Transverse colon (tissue), 4 donors: ENCODE results near the gene FAM8A1. TPM values are rescaled to one million over a fixed set of nuclear protein-coding genes. Genes with fewer than 3 reads are reported as not detected.
"Not testable (repeated sequence)": the region's sequence is repeated elsewhere in the genome, so short reads cannot be mapped to it uniquely, and the experiment has no call there.

ENCODE experiments used
- DNase-seq: peaks from one replicate; pipeline ENCODE4 v3.0.0-alpha.2; 2019
- H3K27ac ChIP-seq, 4 donors: fragments of 200-600 bp; sonication (generic); 2 replicates each; pipeline ENCODE4 v1.5.1; 2016 to 2018; ENCODE audit warnings: inconsistent platforms in 4 of 4
- H3K27me3 ChIP-seq: fragments of 200-600 bp; sonication (generic); 2 replicates; pipeline ENCODE4 v1.5.1; 2017; ENCODE audit warnings: inconsistent platforms
- H3K36me3 ChIP-seq, 4 donors: fragments of 200-600 bp; sonication (generic); 2 replicates each; pipeline ENCODE4 v1.5.1; 2017 to 2019; ENCODE audit warnings: inconsistent platforms in 4 of 4
- H3K4me1 ChIP-seq, 4 donors: fragments of 200-600 bp; sonication (generic); 2 replicates each; pipeline ENCODE4 v1.5.1; 2017 to 2020; ENCODE audit warnings: inconsistent platforms in 4 of 4
- H3K4me3 ChIP-seq, 4 donors: fragments of 200-600 bp; sonication (generic); 1 replicate in 1 of 4; 2 replicates in 3 of 4; pipeline versions ENCODE4 v1.5.1 to v1.6.1; 2017 to 2019; ENCODE audit warnings: inconsistent platforms in 4 of 4
- H3K9me3 ChIP-seq, 2 donors: fragments of 200-600 bp; sonication (generic); 2 replicates each; pipeline ENCODE4 v1.5.1; 2017 to 2019; ENCODE audit warnings: inconsistent platforms in 2 of 2
- EP300 ChIP-seq: sonication (generic); formaldehyde crosslinking; IDR thresholded peaks from one replicate; pipeline ENCODE4 v1.6.1; 2017; ENCODE audit warnings: antibody characterized with exemption, low read depth
- POLR2A ChIP-seq: fragments of 450-650 bp; IDR thresholded peaks from one replicate; pipeline ENCODE4 v1.6.1; 2016; ENCODE audit warnings: antibody characterized with exemption, mild to moderate bottlenecking, moderate library complexity
- POLR2AphosphoS5 ChIP-seq, 3 donors: sonication (generic); formaldehyde crosslinking; IDR thresholded peaks; one replicate each; pipeline ENCODE4 v1.6.1; 2016; ENCODE audit warnings: antibody characterized with exemption in 3 of 3
- WGBS, 2 donors: methylation state at CpG; one replicate each; pipeline ENCODE4 v1.1.5; 2018; ENCODE audit warnings: low coverage in 1 of 2; 5-methylcytosine and 5-hydroxymethylcytosine counted together
- in situ Hi-C, 4 donors: fragments of 200-750 bp; cut with MboI; loops; one replicate each; pipeline versions ENCODE4 v1.15.0 to v1.15.1; 2017; ENCODE audit warnings: low sequenced_read_pairs in 3 of 4, low pct_ligation_motif_present in 1 of 4, low pct_unique_long_range_greater_than_20kb in 1 of 4
- intact Hi-C: fragments of 100-400 bp; cut with DNase I; formaldehyde crosslinking; loops from one replicate; pipeline ENCODE4 v1.15.1; 2023; ENCODE audit warnings: low total_unique reads
- total RNA-seq, 4 donors: library from RNA; depleted of rRNA; stranded (reverse); fragments of >200 nt; gene quantifications; one replicate each; pipeline ENCODE4 v1.1.0, GENCODE V29; 2016
- TF ChIP-seq, protein P1 (sequence below), 5 experiments: fragments of 200-600 bp in 3 of 5; fragments of 450-650 bp in 2 of 5; sonication (generic) in 3 of 5; IDR thresholded peaks; 1 replicate in 2 of 5; 2 replicates in 3 of 5; pipeline ENCODE4 v1.5.1; 2016 to 2017; ENCODE audit warnings: antibody characterized with exemption in 5 of 5, inconsistent platforms in 3 of 5, mild to moderate bottlenecking in 2 of 5, moderate library complexity in 1 of 5

Gene FAM8A1
- total RNA-seq, 4 donors from 2014 or later = 8.8 to 60.8 (median 49.9) TPM

DNA sequence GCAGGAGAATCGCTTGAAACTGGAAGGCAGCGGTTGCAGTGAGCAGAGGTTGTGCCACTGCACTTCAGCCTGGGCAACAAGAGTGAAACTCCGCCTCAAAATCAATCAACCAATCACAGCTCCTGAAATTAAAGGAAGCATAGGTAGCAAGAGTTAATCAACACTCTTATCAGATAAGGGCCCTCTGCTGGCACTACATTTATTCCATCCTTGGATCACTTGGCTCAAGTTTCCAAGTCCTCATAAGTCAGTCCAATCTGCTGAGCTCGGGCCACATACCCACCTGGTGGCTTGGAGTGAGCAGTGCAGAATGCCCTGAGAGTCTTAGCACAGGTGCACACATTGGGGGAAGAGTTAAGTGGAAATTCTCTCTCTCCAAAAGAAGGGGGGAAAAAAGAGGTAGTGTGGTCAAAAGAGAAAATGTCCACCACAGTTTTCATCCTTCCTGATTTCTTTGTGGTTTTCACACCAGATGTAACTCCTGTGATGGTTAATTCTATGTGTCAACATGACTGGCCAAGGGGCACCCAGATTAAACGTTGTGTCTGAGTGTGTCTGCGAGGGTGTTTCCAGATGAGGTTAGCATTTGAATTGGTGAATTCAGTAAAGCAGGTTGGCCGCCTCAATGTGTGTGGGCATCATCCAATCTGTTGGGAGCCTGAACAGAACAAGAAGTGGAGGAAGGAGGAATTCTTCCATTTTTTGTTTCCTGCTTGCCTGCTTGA lies 14.2 kb upstream of the FAM8A1 start:
- in situ Hi-C loops = loop anchor here in 3 of 4 donors (5.0 to 25.0 kb wide), 6 partner anchors 226 to 551 kb away; partner anchors contain the start of genes NHLRC1 (in 1 of the 3) and RBM24 (in 1 of the 3)
- Histone ChIP-seq H3K9me3 (no peaks in the 10 kb centered on the region), H3K36me3 (no peaks in the 10 kb centered on the region), H3K4me1 (peaks cover 5 to 38% (median 18%) of the 10 kb centered on the region in 4 donors), H3K27ac (peak overlapping the region in 1 of 4 donors; percentile 13), H3K27me3 (no peaks in the 10 kb centered on the region), H3K4me3 (no peak overlapping the region)
- 73 to 74% methylated on average over 7 of the region's 7 CpGs for WGBS, 2 donors
- intact Hi-C loops = loop anchor here (10.0 kb wide), 1 partner anchor 111 kb away; no protein-coding TSS in a partner anchor
- DNase-seq = no peak
- TF ChIP-seq, protein P1, sequence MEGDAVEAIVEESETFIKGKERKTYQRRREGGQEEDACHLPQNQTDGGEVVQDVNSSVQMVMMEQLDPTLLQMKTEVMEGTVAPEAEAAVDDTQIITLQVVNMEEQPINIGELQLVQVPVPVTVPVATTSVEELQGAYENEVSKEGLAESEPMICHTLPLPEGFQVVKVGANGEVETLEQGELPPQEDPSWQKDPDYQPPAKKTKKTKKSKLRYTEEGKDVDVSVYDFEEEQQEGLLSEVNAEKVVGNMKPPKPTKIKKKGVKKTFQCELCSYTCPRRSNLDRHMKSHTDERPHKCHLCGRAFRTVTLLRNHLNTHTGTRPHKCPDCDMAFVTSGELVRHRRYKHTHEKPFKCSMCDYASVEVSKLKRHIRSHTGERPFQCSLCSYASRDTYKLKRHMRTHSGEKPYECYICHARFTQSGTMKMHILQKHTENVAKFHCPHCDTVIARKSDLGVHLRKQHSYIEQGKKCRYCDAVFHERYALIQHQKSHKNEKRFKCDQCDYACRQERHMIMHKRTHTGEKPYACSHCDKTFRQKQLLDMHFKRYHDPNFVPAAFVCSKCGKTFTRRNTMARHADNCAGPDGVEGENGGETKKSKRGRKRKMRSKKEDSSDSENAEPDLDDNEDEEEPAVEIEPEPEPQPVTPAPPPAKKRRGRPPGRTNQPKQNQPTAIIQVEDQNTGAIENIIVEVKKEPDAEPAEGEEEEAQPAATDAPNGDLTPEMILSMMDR (IDR thresholded peaks at IDR 0.05) = peak in 4 of 5 experiments; percentile 29 to 66 (median 44)
- TF ChIP-seq EP300 = no peak

DNA sequence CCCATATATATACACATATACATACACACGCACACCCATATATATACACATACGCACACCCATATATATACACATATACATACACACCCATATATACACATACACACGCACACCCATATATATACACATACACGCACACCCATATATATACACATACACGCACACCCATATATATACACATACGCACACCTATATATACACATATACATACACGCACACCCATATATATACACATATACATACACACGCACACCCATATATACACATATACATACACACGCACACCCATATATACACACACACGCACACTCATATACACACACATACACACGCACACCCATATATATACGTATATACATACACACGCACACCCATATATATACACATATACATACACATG lies 13.5 kb upstream of the FAM8A1 start:
- 88 to 92% methylated on average over 13 of the region's 13 CpGs for WGBS, 2 donors

DNA sequence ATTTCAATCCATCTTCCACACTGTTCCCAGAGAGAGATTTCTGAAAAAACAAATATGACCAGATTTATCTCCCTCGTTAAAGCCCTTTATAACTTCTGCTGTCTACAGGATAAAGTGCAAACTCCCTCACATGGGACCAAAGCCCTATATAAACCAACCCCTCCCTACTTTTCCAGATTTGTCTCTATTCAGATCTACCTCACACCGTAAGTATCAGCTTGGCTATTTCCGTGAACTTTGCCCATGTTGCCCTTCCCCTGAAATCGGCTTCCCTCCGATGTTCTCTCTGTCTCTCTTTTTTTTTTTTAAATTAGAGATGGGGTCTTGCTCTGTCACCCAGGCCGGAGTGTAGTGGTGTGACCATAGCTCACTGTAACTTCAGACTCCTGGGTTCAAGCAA lies 12.1 kb upstream of the FAM8A1 start:
- H3K27ac ChIP-seq = peak overlapping the region; percentile 16 to 71 (median 62)
- H3K9me3 ChIP-seq = no peaks in the 10 kb centered on the region
- H3K4me1 ChIP-seq = peaks cover 5 to 38% (median 18%) of the 10 kb centered on the region in 4 donors
- no peaks in the 10 kb centered on the region for H3K27me3 ChIP-seq
- no peak for DNase-seq
- intact Hi-C loops = loop anchor here (10.0 kb wide), 1 partner anchor 113 kb away; no protein-coding TSS in a partner anchor
- H3K4me3 ChIP-seq = no peak overlapping the region
- in situ Hi-C loops = loop anchor here in 3 of 4 donors (5.0 to 25.0 kb wide), 6 partner anchors 224 to 549 kb away; partner anchors contain the start of genes NHLRC1 (in 1 of the 3) and RBM24 (in 1 of the 3)
- TF ChIP-seq, protein P1 (IDR thresholded peaks at IDR 0.05) = no peak
- TF ChIP-seq POLR2AphosphoS5 (IDR thresholded peaks at IDR 0.05) (peak in 1 of 3 donors; percentile 12), EP300 (no peak)
- 64 to 71% methylated on average over 5 to 6 of the region's 6 CpGs for WGBS, 2 donors
- no peaks in the 10 kb centered on the region for H3K36me3 ChIP-seq

More for the DNA sequence above, 13.5 kb upstream of the FAM8A1 start:
- in situ Hi-C loops (loop anchor here in 3 of 4 donors (5.0 to 25.0 kb wide), 6 partner anchors 226 to 551 kb away; partner anchors contain the start of genes NHLRC1 (in 1 of the 3) and RBM24 (in 1 of the 3)), intact Hi-C loops (loop anchor here (10.0 kb wide), 1 partner anchor 112 kb away; no protein-coding TSS in a partner anchor)
- H3K27me3 ChIP-seq, H3K27ac ChIP-seq, H3K4me3 ChIP-seq, H3K36me3 ChIP-seq, DNase-seq, H3K9me3 ChIP-seq: not testable (repeated sequence)
- H3K4me1 ChIP-seq = peaks cover 5 to 38% (median 18%) of the 10 kb centered on the region in 4 donors

DNA sequence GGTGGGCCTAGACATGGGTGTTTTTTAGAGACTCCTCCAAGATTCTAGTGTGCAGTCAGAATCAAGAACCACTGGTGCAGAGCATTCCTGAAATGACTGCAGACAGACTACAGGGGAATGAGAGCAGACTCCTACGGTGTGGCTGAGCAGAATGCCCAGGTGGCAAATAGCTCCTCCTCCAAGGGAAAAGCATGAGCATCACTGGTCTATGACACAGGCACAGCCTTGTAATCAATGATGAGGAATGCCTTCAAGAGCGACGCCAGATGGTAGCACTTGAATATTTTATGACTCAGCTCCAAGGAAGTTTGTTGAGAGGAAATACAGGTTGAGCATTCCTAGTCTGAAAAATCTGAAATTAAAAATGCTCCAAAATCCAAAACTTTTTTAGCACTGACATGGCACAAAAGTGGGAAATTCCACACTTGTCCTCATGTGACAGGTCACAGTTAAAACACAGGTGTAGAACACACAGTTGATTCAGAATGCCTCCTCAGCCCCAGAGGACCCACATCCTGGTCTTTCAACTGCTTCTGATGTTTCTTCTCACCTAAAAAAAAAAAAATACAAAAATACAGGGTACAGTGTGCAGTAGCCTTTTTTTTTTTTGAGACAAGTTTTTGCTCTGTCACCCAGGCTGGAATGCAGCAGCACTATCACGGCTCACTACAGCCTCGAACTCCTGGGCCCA lies 10.6 kb upstream of the FAM8A1 start:
- peak overlapping the region; percentile 16 to 71 (median 62) for H3K27ac ChIP-seq
- DNase-seq = peak; percentile 65
- 57% methylated on average over 5 of the region's 5 CpGs; no CpG with 5 or more reads in 1 of the 2 donors for WGBS, 2 donors

More for the DNA sequence above, 10.6 kb upstream of the FAM8A1 start:
- H3K4me1 ChIP-seq = peaks cover 0 to 25% (median 12%) of the 10 kb centered on the region in 4 donors
- no peaks in the 10 kb centered on the region for H3K36me3 ChIP-seq
- TF ChIP-seq, protein P1 (IDR thresholded peaks at IDR 0.05) = peak in 2 of 5 experiments; percentile 2 to 19
- peak; percentile 22 to 42 (median 30) for TF ChIP-seq POLR2AphosphoS5 (IDR thresholded peaks at IDR 0.05)
- no peak for TF ChIP-seq POLR2A
- no peaks in the 10 kb centered on the region for H3K9me3 ChIP-seq
- H3K27me3 ChIP-seq = no peaks in the 10 kb centered on the region
- no peak overlapping the region for H3K4me3 ChIP-seq
- in situ Hi-C loops = loop anchor here (5.0 to 25.0 kb wide), 8 partner anchors 205 to 548 kb away; partner anchors contain the start of genes NHLRC1 (in 1 of the 4) and RBM24 (in 1 of the 4)
- intact Hi-C loops = loop anchor here (10.0 kb wide), 1 partner anchor 115 kb away; no protein-coding TSS in a partner anchor
